IPS DF 4.7 (cell line): ENCODE results near the gene ANP32A.

Experiments used
- DNase-seq: peaks from one replicate; pipeline ENCODE4 v3.0.0-alpha.2; 2013; ENCODE audit warnings: low spot score; ENCODE audit errors: extremely low read depth

ANP32A gene

DNA sequence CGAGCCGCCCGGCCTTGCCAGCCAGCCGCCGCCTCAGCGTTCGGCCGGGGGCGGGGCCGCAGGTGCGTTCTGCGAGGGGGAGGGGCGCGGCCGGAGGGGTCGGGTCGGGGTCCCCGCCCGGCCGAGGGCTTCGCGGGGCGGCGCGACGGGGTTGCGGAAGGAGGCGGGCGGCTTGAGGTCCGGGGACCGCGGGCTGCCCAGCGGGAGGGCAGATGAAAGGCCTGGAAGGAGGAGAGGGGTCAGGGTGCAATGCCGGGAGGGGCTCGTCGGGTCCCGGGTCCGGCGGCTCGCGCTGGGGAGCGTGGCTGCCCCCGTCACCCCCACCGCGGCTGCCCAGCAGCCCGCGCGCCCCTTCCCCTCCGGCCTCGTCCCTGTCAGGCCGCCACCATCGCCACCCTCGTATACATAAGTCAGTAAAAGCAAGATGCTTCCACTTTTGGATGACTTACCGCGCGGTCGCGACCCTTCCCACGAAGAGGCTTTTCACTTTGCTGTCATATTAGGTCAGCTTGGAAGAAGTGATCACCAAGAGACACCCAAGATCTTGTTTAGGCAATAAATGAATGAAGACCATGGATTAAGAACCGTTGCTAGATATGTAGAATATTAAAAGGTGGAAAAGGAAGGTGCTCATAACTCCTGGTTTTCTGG, 620 bp upstream of the ANP32A start:
- no peak for DNase-seq

GRCh38 chr15:68819495-68820294, 1.0 kb downstream of the ANP32A start:
- no peak for DNase-seq

- DNase-seq, result no peak
These were observed 1.8 kb downstream of the ANP32A start for GRCh38 chr15:68818769-68819494.

GRCh38 chr15:68818066-68818768, 2.5 kb downstream of the ANP32A start:
- DNase-seq, result no peak

DNA sequence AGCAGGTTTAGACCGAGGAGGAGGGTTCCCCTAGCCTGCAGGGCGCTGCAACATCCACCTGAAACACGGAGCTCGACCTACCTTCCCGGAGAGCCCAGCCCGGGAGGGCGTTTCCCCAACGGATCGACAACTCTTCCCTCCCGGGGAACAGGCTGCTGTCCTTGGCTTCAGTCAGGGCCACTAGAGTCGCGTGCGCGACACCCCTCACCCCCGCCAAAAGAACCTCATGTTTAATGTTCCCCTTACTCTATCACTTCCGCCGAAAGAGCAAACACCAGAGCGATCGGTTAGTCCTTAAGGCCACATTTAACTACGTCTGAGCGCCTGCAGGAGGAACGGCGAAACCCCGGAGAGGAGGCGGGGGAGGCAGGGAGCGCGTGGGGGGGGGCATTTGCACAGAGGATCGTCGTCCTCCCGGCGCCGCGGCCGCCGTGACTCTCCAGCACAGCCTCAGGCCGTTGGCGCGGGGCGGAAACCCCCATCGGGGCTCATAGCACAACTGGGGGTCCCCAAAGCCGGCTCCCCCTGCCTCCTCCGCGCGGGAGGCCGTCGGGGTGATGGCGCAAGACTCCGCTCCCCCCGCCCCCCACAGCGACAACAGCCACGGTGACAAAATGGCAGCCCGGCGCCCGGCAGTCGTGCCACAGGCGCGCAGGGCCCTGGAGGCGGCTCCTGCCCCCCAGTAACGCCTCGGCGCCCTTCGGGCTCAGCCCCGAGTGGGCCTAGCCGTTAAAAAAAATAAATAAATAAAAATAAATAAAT, 3.2 kb downstream of the ANP32A start:
- DNase-seq, result no peak

DNA sequence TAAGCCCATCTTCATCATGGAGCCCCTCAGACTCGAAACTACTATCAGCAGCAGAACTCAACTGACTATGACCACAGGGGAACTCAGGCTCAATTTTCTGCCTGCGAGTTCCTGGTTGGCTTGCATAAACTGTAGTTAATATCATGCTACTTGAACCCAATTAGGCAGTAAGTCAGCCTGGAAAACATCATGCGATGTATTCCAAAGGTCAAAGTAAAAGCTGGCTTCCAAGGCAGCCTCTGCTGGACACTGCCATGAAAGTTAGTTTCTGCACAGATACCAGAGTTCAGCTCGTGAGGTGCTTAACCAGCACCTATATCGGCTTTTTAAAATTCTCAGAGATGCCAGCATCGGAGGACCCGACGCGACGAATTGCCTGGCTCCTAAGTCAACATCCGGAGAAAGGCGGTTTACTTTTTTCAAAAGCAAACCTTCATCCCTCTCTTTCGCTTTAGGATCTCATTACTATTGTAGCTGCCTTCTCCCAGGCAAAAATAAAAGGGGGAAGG, 3.8 kb downstream of the ANP32A start:
- DNase-seq, result no peak

DNA sequence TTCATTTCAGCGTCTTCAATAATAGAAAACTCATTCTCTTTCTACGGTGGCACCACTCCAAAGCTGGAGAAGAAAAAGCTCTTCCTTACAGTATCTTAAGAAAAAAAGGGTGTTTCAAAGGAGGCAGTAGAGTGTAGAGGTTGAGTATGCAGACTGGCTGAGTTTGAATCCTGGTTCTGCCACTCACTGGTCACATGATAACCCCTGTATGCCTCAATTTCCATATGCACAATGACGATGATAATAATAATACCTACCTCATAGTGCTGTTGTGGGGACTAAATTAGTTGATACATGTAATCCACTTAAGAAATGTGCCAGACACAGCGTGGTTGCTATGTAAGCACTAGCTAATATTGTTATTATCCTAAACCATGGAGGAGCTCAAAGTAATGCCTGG, 4.5 kb downstream of the ANP32A start:
- no peak for DNase-seq

DNA sequence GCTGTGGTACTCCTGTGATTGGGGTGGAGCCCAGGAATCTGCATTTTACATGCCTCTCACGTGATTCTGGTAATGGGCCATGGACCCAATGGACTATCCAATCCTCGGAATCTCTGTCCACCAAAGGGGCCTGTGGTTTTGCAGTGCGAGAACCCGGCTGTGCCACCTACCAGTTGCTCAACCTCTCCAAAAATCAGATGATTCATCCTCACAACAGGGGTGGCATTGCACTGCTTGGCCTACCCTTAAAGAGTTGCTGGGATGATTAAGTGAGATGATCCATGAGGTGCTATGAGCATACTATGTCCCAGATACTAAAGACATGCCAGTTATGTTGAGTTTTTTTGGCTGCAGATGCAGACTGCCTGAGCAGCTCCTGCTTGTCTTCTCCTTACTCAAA, 5.1 kb downstream of the ANP32A start:
- DNase-seq, result no peak

DNA sequence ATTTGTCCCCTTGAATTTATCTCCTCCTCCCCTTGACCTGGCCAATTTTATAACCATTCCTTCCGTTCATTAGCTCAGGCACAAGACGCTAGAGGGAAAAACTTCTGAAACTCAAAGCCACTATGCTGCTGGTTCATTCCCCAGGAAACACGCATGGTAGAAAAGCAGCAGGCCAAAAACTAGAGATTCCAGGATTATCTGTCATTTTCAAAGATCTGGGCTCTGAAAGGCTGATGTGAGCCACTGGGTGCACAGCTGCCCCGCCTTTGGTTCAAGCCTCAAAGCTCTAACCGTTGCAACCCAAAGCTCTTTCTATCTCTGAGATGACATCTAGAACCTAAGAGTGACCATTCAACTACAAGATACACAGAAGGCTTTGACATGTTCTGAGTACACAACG, 6.1 kb downstream of the ANP32A start:
- no peak for DNase-seq

- no peak for DNase-seq
These were observed 7.9 kb downstream of the ANP32A start for GRCh38 chr15:68812597-68813431.

GRCh38 chr15:68812069-68812468, 8.6 kb downstream of the ANP32A start:
- no peak for DNase-seq

- no peak for DNase-seq
These were observed 11.2 kb downstream of the ANP32A start for GRCh38 chr15:68809517-68809916.

DNA sequence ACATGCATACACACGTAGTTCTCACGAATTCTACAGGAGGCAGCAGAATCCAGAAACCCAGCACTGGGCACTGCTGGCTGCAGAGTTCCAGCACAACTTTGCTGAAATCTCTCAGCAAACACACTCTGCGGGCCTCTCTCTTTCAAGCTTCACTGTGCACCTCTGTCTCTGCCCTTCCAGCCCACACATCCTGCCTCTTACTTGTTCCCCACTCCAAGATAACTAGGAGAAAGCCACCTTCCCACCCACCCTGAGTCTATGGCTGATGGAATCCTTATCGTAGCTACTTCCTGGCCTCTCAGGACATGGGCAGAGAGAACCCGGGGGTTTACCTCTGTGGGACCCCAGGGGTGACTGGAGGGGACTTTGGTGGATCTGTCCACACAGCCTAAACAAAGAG, 11.9 kb downstream of the ANP32A start:
- no peak for DNase-seq

- no peak for DNase-seq
These were observed 12.6 kb downstream of the ANP32A start for GRCh38 chr15:68808091-68808490.

DNA sequence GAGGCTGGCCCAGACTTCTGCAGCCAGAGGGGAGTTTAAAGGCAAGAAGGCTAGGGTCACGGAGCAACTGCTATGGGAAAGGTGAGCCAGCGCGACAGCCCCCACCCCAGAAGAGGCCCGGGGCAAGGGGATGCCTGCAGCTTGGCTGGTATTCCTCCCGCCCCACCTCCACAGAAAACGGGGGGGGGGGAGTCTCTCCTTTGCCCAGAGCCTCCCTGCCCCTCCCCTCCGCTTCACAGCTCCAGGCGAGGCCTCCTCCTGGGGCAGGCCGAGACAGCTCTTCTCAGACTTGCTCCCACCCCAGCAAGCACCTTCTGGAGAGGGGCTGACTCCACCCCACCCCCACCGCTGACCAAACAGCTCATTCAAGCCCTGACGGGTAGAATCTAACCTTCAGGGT, 13.4 kb downstream of the ANP32A start:
- no peak for DNase-seq

- DNase-seq, result no peak
These were observed 14.3 kb downstream of the ANP32A start for GRCh38 chr15:68806220-68807060.

GRCh38 chr15:68802373-68802772, 18.3 kb downstream of the ANP32A start:
- no peak for DNase-seq

DNA sequence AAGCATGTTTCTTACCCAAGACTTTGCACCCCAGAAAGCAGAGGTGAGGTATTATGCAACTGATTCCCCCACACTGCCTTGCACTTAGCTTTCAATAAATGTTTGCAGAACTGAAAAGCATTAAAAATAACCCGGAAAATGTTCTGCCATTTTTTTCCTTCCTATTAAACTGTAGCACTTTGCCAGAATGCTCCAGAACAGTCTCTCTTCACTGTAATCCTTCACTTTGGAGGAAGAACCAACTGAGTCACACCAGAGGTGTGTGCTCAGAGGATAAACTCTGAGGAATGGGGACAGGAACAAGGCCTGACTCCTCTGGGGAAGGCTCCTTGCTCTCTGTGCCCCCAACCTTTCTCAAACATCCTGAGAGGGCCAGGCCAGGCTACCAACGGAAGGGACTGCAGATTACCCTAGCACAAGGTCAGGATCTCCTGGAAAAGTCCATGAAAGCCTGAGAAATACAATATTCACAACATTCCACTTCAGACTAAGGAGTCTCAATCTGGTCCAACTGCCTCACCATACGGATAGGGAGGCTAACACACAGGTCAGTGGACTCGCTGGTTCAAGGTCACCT, 19.0 kb downstream of the ANP32A start:
- DNase-seq, result no peak

GRCh38 chr15:68800875-68801274, 19.8 kb downstream of the ANP32A start:
- DNase-seq, result no peak
